Measurements from ENCODE around the gene TRIM47. TPM values are rescaled to one million over a fixed set of nuclear protein-coding genes. Genes with fewer than 3 reads are reported as not detected.
A peak's percentile ranks its signal among the peaks of the same experiment; 100 is the strongest.

TRIM47 gene
- total and polyA plus RNA-seq, 2 of the 13 experiments (the other 11 are each of a cell fraction or from before 2014, with no cell fraction given), result 33.5 to 82.0 TPM

GRCh38 chr17:75876938-75877751, 1.2 kb downstream of the TRIM47 start (continued):
- TF ChIP-seq AHDC1 (CRISPR knock-in tag; IDR thresholded peaks at IDR 0.05; ENCODE audit: borderline replicate concordance) (peak; percentile 75), ZNF468 (CRISPR knock-in tag; IDR thresholded peaks at IDR 0.05) (no peak), ZNF567 (CRISPR knock-in tag; IDR thresholded peaks at IDR 0.05; ENCODE audit: borderline replicate concordance) (peak; percentile 66; the same call in 1 of the 2 replicates), ZNF615 (CRISPR knock-in tag; IDR thresholded peaks at IDR 0.05; ENCODE audit: borderline replicate concordance) (0 out of 2 replicates have a peak, but pooled peaks have one; percentile 19), STAT5B (CRISPR knock-in tag; IDR thresholded peaks at IDR 0.05) (peak; percentile 71; the same call in 1 of the 2 replicates), E2F5 (CRISPR knock-in tag; conservative IDR thresholded peaks at IDR 0.05) (no peak), NCOA2 (CRISPR knock-in tag; IDR thresholded peaks at IDR 0.05) (no peak), ZNF20 (CRISPR knock-in tag; IDR thresholded peaks at IDR 0.05) (peak; percentile 51; the same call in 1 of the 2 replicates), ZNF44 (CRISPR knock-in tag; IDR thresholded peaks at IDR 0.05) (no peak), DNMT3B (CRISPR knock-in tag; conservative IDR thresholded peaks at IDR 0.05) (no peak; the same call in 1 of the 2 replicates), EHMT2 (IDR thresholded peaks at IDR 0.05; ENCODE audit: borderline replicate concordance, low read depth, low read length) (no peak), CBX1 (IDR thresholded peaks at IDR 0.05; ENCODE audit: low read depth) (no peak), ZNF687 (CRISPR knock-in tag; IDR thresholded peaks at IDR 0.05) (0 out of 2 replicates have a peak, but pooled peaks have one; percentile 78), ZNF703 (CRISPR knock-in tag; IDR thresholded peaks at IDR 0.05; ENCODE audit: borderline replicate concordance) (peak; percentile 72), GZF1 (CRISPR knock-in tag; IDR thresholded peaks at IDR 0.05) (peak; percentile 36; the same call in 1 of the 2 replicates)

All from HepG2 (cell line).